ENCODE measurements around the gene C19orf12.

DNA sequence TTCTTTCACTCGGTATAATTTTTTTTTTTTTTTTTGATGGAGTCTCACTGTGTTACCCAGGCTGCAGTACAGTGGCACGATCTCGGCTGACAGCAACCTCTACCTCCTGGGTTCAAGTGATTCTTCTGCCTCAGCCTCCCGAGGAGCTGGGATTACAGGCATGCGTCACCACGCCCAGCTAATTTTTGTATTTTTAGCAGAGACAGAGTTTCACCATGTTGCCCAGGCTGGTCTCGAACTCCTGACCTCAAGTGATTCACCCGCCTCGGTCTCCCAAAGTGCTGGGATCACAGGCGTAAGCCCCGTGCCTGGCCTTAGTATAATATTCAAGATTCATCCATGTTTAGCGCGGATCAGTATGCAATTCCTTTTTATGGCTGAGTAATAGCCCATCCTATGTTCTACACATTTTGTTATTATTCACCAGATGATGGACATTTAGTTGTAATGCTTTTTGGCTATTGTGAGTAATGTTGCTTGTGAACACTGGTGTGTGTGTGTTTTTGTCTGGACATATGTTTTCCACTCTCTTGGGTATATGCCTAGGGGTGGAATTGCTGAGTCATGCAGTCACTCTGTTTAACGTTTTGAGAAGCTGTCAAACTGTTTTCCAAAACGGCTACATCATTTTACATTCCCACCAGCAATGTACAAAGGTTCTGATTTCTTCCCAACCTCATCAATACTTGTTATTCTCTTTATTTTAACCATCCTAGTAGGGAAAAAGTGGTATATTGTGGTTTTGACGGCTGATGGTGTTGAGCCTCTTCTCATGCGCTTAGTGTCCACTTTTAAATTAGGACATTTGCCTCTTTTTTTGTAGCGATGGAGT is 26.9 kb downstream of the C19orf12 start:
- TF ChIP-seq POLR2AphosphoS5 (IDR thresholded peaks at IDR 0.05; ENCODE audit: borderline replicate concordance, low read depth, low read length) (no peak), EZH2 (IDR thresholded peaks at IDR 0.05) (no peak)
